NCI-H2107 (cell line): ENCODE results near the gene LYG1.

Source experiments
- DNase-seq: peaks from one replicate; lab custom pipeline; 2025; lab: John Stamatoyannopoulos, UW

The LYG1 gene

GRCh38 chr2:99275882-99276281 is 25.1 kb downstream of the LYG1 start:
- no peak for DNase-seq

- DNase-seq: no peak
Measured at GRCh38 chr2:99261242-99261641, 39.8 kb downstream of the LYG1 start.

- DNase-seq: no peak
Measured at GRCh38 chr2:99260184-99260583, 40.8 kb downstream of the LYG1 start.

- DNase-seq: no peak
Measured at GRCh38 chr2:99259465-99259864, 41.5 kb downstream of the LYG1 start.

- no peak for DNase-seq
Measured at GRCh38 chr2:99256677-99257076, 44.3 kb downstream of the LYG1 start.

- no peak for DNase-seq
Measured at GRCh38 chr2:99255491-99256318, 45.3 kb downstream of the LYG1 start, which contains the start of gene LYG2. LYG2 (minus strand) TSS chr2:99255666; CDS start chr2:99254260, 1,406 bp downstream.

- DNase-seq: no peak
Measured at GRCh38 chr2:99249951-99250350, 51.0 kb downstream of the LYG1 start.

- no peak for DNase-seq
Measured at GRCh38 chr2:99242151-99242550, 58.8 kb downstream of the LYG1 start.

GRCh38 chr2:99240431-99240830 is 60.6 kb downstream of the LYG1 start:
- no peak for DNase-seq

GRCh38 chr2:99238599-99238998 is 62.4 kb downstream of the LYG1 start:
- no peak for DNase-seq
